GM19193 (cell line): ENCODE measurements around the gene DTWD1.

Source experiments
- POLR2A ChIP-seq: IDR thresholded peaks from 4 replicates; pipeline ENCODE4 v1.6.1; 2011; ENCODE audit not compliant: insufficient read depth, insufficient read length; ENCODE audit errors: extremely low read depth

DTWD1 gene

GRCh38 chr15:49644364-49644794 lies 23.5 kb downstream of the DTWD1 start:
- no peak for TF ChIP-seq POLR2A

DNA sequence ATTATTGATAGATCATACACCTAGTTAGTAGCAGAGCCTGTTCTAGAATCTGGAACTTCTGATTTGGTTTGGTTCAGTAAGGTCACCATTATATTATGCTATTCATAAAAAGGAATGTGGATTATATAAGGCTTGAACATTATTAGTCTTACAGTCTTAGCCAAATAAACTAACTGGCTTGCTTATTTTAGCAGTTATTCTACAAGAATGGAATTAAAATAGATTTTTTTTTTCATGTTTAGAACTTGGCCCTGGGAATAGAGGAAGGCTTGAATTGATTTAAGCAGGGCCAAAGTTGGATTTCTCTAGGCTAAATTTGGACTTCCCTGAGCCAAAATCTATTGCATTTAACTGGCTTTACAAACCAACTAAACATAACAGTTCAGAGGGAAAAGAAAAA lies 24.4 kb downstream of the DTWD1 start:
- no peak for TF ChIP-seq POLR2A

GRCh38 chr15:49645941-49646340 lies 25.1 kb downstream of the DTWD1 start:
- TF ChIP-seq POLR2A, result no peak

DNA sequence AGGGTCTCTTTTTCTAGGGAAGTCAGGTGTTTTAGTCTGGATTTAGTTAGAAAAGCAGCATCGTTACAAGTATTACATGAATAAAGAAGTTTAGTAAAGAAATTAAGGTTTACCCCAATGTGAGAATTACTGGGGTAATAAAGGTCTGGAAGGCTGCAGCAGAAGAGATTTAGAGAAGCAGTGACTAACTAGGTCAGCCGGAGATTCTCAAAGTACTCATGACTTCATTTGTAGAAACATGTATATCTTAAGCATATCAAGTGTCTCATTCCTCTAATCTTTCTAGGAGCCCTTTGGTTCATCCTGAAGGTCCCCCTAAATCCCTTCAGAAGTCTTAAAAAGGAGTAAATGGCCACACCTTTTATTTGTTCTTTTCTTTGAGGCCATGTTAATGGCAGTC lies 26.0 kb downstream of the DTWD1 start:
- no peak for TF ChIP-seq POLR2A

DNA sequence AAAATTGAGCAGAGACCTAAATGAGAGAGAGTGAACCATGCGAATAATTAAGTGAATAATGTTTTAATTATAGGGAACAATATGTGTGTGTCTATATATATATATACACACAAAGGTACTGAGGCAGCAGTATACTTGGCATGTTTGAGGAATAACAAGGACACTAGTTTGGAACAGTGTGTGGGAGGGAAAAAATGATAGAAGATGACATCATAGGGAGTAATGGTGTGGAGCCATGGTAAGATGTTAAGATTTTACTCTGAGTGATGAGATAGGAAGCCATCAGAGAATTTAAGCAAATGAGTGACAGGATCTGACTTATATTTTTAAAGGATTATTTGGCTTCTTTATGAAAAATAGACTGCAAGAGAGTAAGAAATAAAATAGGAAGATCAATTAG lies 29.1 kb downstream of the DTWD1 start:
- TF ChIP-seq POLR2A, result no peak

DNA sequence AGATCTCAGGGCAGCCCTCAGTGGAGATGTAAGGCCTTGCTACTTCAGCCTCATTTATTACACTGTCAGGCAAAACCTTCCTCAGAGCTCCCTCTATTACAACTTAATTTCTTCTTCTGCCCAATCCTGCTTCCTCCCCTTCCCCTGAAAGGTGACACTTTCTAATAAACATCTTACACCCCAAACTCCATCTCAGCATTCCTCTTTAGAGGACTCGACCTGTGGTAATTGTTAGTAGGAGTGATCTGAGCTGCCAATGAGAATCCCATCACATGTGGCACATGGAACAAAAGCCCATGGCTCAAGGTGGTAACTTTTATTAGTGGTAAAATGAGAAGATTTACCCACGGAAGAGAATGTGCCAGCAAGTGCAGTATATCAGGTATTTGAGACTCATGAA lies 29.8 kb downstream of the DTWD1 start:
- TF ChIP-seq POLR2A, result no peak

DNA sequence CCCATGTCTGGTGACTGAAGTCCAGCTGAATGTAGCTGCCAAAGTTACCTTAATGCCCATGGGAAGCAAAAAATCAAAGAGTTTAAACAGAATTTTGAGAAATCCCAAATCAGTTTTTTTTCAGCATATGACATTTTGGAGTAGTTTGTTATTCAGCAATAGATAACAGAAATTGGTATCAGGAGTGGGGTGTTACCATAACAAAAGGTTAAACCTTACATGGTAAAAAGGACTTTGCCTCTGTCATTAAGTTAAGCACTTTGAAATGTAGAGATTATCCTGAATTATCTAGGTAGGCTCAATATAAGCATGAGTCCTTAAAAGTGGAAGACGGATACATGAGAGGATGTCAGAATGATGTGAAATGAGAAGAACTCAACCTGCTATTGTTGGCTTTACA lies 32.1 kb downstream of the DTWD1 start:
- TF ChIP-seq POLR2A, result no peak

- TF ChIP-seq POLR2A, result no peak
Measured at GRCh38 chr15:49656734-49657133, 35.9 kb downstream of the DTWD1 start.

DNA sequence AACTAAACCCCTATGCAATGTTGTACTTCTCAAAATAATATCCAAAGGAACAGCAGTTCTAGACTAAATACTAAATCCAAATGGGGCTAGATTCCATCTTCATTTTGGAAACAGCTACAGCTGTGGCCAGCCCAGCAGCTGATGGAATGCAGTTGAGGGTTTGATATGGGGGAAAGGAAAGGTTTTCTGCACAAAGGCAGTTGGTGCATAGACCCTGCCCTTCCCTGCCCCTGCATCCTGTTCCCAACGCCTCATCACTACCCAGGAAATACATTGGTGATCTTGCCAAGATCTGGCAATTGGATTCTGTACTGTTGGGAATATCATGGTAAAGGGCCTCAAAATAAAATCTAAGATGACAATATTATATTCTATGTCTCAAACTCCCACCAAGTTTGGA lies 43.9 kb downstream of the DTWD1 start:
- TF ChIP-seq POLR2A, result no peak

GRCh38 chr15:49669288-49669687 lies 48.4 kb downstream of the DTWD1 start:
- no peak for TF ChIP-seq POLR2A

GRCh38 chr15:49673861-49674260 lies 53.0 kb downstream of the DTWD1 start:
- no peak for TF ChIP-seq POLR2A

DNA sequence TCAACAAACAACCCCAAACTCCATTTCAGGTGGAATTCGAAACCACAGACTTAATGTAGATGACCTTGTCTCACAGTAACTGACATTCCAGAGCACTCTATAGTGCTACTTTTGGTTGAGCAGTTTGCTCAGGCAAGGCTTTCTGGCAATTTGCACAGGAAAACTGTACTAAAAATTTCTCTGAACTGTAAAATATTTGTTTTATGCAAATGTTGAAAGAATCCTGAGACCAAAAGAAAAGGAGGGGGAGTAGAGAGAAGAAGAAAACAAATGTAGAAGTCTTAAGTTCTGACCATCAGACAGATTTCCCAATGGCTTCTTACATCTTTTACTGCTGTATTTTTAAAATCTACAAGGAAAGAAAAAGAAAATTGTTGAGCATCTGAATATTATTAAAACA lies 53.5 kb downstream of the DTWD1 start:
- TF ChIP-seq POLR2A, result no peak

- TF ChIP-seq POLR2A, result no peak
Measured at GRCh38 chr15:49675041-49675440, 54.2 kb downstream of the DTWD1 start.

DNA sequence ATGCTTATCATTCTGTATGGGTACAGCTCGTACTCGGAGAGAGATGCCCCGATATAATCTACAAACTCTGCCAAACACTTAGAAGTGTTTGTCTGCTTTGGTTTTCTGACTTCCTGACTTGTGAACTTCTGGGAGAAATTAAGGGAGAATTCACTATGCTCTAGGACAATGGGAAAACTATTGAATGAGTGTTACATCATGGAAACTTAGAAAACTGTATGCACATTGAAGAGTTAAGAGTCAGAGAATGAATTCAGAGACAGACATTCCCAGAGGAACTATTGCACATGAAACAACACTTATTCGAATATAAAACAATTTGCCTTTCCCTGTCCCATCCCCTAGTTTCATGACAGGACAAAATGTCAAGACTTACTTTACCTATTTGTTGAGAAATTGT lies 57.8 kb downstream of the DTWD1 start:
- no peak for TF ChIP-seq POLR2A

DNA sequence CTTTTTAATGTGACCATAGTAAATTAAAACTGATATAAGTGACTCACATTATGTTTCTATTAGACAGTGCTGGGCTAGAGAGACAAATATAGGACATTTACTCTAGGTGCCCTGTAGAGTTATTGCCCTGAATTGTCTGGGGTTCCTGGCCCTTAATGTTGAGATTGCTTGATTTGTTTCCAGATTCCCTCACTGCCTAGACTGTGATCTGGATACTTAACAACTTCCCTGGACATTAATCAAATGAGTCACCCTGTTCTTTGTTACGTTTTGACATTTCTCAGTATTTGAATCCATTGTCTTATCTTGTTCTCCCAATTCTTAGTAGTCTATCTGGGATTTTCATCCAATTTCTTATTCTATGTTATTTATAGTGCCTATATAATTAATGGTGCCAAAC lies 65.8 kb downstream of the DTWD1 start:
- no peak for TF ChIP-seq POLR2A

GRCh38 chr15:49688135-49688790 lies 67.4 kb downstream of the DTWD1 start:
- TF ChIP-seq POLR2A, result no peak

DNA sequence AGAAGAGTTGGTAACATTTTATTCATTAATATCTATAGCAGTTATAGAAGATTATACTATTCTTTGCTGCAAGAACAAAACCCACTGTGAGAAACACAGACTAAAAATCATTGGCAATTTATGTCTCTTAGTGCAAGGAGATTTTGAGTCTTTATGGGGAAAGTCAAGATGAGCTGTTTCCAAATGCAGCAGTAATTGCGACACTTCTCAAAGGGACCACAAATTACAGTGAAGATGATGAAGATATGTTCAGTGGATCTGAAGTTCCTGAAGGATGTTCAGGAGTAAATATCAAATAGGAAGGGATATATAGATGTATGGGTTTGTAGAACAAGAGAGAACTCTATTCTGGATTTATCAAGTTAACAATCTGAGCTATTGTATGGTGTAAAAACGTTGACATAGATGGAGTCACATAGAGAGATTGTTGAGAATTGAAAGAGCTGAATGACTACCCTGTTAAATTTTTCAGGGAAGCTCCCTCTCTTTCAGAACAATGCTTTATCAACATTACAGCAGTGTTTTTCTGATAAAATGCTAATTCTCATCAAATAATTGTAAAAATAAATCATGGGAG lies 71.8 kb downstream of the DTWD1 start:
- TF ChIP-seq POLR2A, result no peak
